T-helper 1 cell treated with Interleukin-12 subunit alpha and Interleukin-12 subunit beta and Interleukin-4 antibody, amounts not matched to agents 30 μg/mL and 1 μg/mL, for 36 hours (primary cell): ENCODE measurements around the gene ZMIZ1.

Experiments
- H3K27ac Mint-ChIP-seq: one replicate; pipeline ENCODE4 v1.8.0; 2021; ENCODE audit warnings: mild to moderate bottlenecking, mixed read lengths
- H3K27me3 Mint-ChIP-seq: one replicate; pipeline ENCODE4 v1.8.0; 2021; ENCODE audit warnings: low read depth, mixed read lengths
- H3K36me3 Mint-ChIP-seq: one replicate; pipeline ENCODE4 v1.8.0; 2021; ENCODE audit warnings: low read depth, mixed read lengths
- H3K4me1 Mint-ChIP-seq: one replicate; pipeline ENCODE4 v1.8.0; 2021; ENCODE audit warnings: low read depth, mixed read lengths
- H3K4me3 Mint-ChIP-seq: one replicate; pipeline ENCODE4 v1.8.0; 2021; ENCODE audit warnings: mild to moderate bottlenecking, moderate library complexity, mixed read lengths
- H3K9me3 Mint-ChIP-seq: one replicate; pipeline ENCODE4 v1.8.0; 2021; ENCODE audit warnings: mixed read lengths

The ZMIZ1 gene

GRCh38 chr10:79346388-79347225, 277.8 kb downstream of the ZMIZ1 start:
- H3K27me3 Mint-ChIP-seq: no peaks in the 10 kb centered on the region
- no peaks in the 10 kb centered on the region for H3K9me3 Mint-ChIP-seq
- peak overlapping the region; percentile 70 for H3K27ac Mint-ChIP-seq
- H3K4me1 Mint-ChIP-seq: peaks cover 52% of the 10 kb centered on the region
- peaks cover 33% of the 10 kb centered on the region for H3K36me3 Mint-ChIP-seq
- peak overlapping the region; percentile 92 for H3K4me3 Mint-ChIP-seq

- H3K36me3 Mint-ChIP-seq: peaks cover 40% of the 10 kb centered on the region
- peak within 1 kb of the TSS; percentile 94 for H3K27ac Mint-ChIP-seq
- H3K4me1 Mint-ChIP-seq: peaks cover 51% of the 10 kb centered on the region
These were observed 278.6 kb downstream of the ZMIZ1 start, which contains the start of gene PPIF for GRCh38 chr10:79347226-79347893. PPIF (plus strand) TSS chr10:79347469; CDS start chr10:79347549, 80 bp downstream.

GRCh38 chr10:79347894-79348639, 279.3 kb downstream of the ZMIZ1 start:
- H3K9me3 Mint-ChIP-seq: no peaks in the 10 kb centered on the region
- peak overlapping the region; percentile 94 for H3K27ac Mint-ChIP-seq
- no peaks in the 10 kb centered on the region for H3K27me3 Mint-ChIP-seq
- peaks cover 41% of the 10 kb centered on the region for H3K36me3 Mint-ChIP-seq
- H3K4me3 Mint-ChIP-seq: peak overlapping the region; percentile 92
- peaks cover 50% of the 10 kb centered on the region for H3K4me1 Mint-ChIP-seq

More at GRCh38 chr10:79347226-79347893, 278.6 kb downstream of the ZMIZ1 start, which contains the start of gene PPIF:
- Mint-ChIP-seq H3K27me3 (no peaks in the 10 kb centered on the region), H3K9me3 (no peaks in the 10 kb centered on the region), H3K4me3 (peak within 1 kb of the TSS; percentile 92)

- peak overlapping the region; percentile 94 for H3K27ac Mint-ChIP-seq
- H3K27me3 Mint-ChIP-seq: no peaks in the 10 kb centered on the region
- no peaks in the 10 kb centered on the region for H3K9me3 Mint-ChIP-seq
- H3K4me1 Mint-ChIP-seq: peaks cover 50% of the 10 kb centered on the region
- H3K36me3 Mint-ChIP-seq: peaks cover 46% of the 10 kb centered on the region
- peak overlapping the region; percentile 92 for H3K4me3 Mint-ChIP-seq
These were observed 279.8 kb downstream of the ZMIZ1 start for GRCh38 chr10:79348640-79348988.

- H3K4me1 Mint-ChIP-seq: peaks cover 50% of the 10 kb centered on the region
These were observed 280.3 kb downstream of the ZMIZ1 start for GRCh38 chr10:79349072-79349491.

GRCh38 chr10:79349766-79350406, 281.1 kb downstream of the ZMIZ1 start:
- peak overlapping the region; percentile 94 for H3K27ac Mint-ChIP-seq
- H3K4me3 Mint-ChIP-seq: peak overlapping the region; percentile 92
- H3K36me3 Mint-ChIP-seq: peaks cover 59% of the 10 kb centered on the region
- no peaks in the 10 kb centered on the region for H3K9me3 Mint-ChIP-seq
- H3K27me3 Mint-ChIP-seq: no peaks in the 10 kb centered on the region
- peaks cover 48% of the 10 kb centered on the region for H3K4me1 Mint-ChIP-seq

More at GRCh38 chr10:79349072-79349491, 280.3 kb downstream of the ZMIZ1 start:
- Mint-ChIP-seq H3K36me3 (peaks cover 51% of the 10 kb centered on the region), H3K4me3 (peak overlapping the region; percentile 92), H3K27ac (peak overlapping the region; percentile 94), H3K27me3 (no peaks in the 10 kb centered on the region), H3K9me3 (no peaks in the 10 kb centered on the region)

GRCh38 chr10:79350407-79351154, 281.8 kb downstream of the ZMIZ1 start:
- Mint-ChIP-seq H3K27ac (no peak overlapping the region), H3K4me3 (peak overlapping the region; percentile 92), H3K36me3 (peaks cover 66% of the 10 kb centered on the region), H3K4me1 (peaks cover 49% of the 10 kb centered on the region), H3K9me3 (no peaks in the 10 kb centered on the region), H3K27me3 (no peaks in the 10 kb centered on the region)

GRCh38 chr10:79351332-79351731, 282.6 kb downstream of the ZMIZ1 start:
- no peaks in the 10 kb centered on the region for H3K27me3 Mint-ChIP-seq
- no peak overlapping the region for H3K4me3 Mint-ChIP-seq
- H3K27ac Mint-ChIP-seq: no peak overlapping the region
- peaks cover 72% of the 10 kb centered on the region for H3K36me3 Mint-ChIP-seq
- no peaks in the 10 kb centered on the region for H3K9me3 Mint-ChIP-seq
- H3K4me1 Mint-ChIP-seq: peaks cover 54% of the 10 kb centered on the region

- H3K4me3 Mint-ChIP-seq: peak overlapping the region; percentile 40
- H3K27me3 Mint-ChIP-seq: no peaks in the 10 kb centered on the region
- H3K4me1 Mint-ChIP-seq: peaks cover 52% of the 10 kb centered on the region
- no peak overlapping the region for H3K27ac Mint-ChIP-seq
- no peaks in the 10 kb centered on the region for H3K9me3 Mint-ChIP-seq
- H3K36me3 Mint-ChIP-seq: peaks cover 76% of the 10 kb centered on the region
These were observed 283.5 kb downstream of the ZMIZ1 start for GRCh38 chr10:79352035-79352877.

- Mint-ChIP-seq H3K27ac (no peak overlapping the region), H3K36me3 (peaks cover 73% of the 10 kb centered on the region), H3K4me1 (peaks cover 52% of the 10 kb centered on the region), H3K4me3 (no peak overlapping the region), H3K27me3 (no peaks in the 10 kb centered on the region), H3K9me3 (no peaks in the 10 kb centered on the region)
These were observed 284.2 kb downstream of the ZMIZ1 start for GRCh38 chr10:79353000-79353406.

- H3K4me3 Mint-ChIP-seq: no peak overlapping the region
These were observed 285.0 kb downstream of the ZMIZ1 start for GRCh38 chr10:79353726-79354125.

GRCh38 chr10:79354141-79354540, 285.4 kb downstream of the ZMIZ1 start:
- Mint-ChIP-seq H3K27me3 (no peaks in the 10 kb centered on the region), H3K27ac (peak overlapping the region; percentile 49), H3K4me1 (peaks cover 44% of the 10 kb centered on the region), H3K36me3 (peaks cover 64% of the 10 kb centered on the region), H3K4me3 (no peak overlapping the region), H3K9me3 (no peaks in the 10 kb centered on the region)

More at GRCh38 chr10:79353726-79354125, 285.0 kb downstream of the ZMIZ1 start:
- no peaks in the 10 kb centered on the region for H3K9me3 Mint-ChIP-seq
- no peaks in the 10 kb centered on the region for H3K27me3 Mint-ChIP-seq
- H3K4me1 Mint-ChIP-seq: peaks cover 48% of the 10 kb centered on the region
- no peak overlapping the region for H3K27ac Mint-ChIP-seq
- H3K36me3 Mint-ChIP-seq: peaks cover 68% of the 10 kb centered on the region

GRCh38 chr10:79354615-79355014, 285.8 kb downstream of the ZMIZ1 start:
- Mint-ChIP-seq H3K27ac (peak overlapping the region; percentile 55), H3K9me3 (no peaks in the 10 kb centered on the region), H3K27me3 (no peaks in the 10 kb centered on the region), H3K4me3 (no peak overlapping the region), H3K4me1 (peaks cover 41% of the 10 kb centered on the region), H3K36me3 (peaks cover 59% of the 10 kb centered on the region)
